Caki2 (cell line): ENCODE measurements around the gene FAM161A. TPM values are rescaled to one million over a fixed set of nuclear protein-coding genes. Genes with fewer than 3 reads are reported as not detected.

Experiments
- DNase-seq: peaks from one replicate; pipeline ENCODE4 v3.0.0-alpha.2; 2015; ENCODE audit warnings: low read depth
- in situ Hi-C: cut with HindIII; loops from 2 replicates; pipeline ENCODE4 v1.10.0; 2016; ENCODE audit warnings: low sequenced_read_pairs, low pct_unique_long_range_greater_than_20kb, mixed read lengths
- total RNA-seq: library from RNA; depleted of rRNA; stranded (reverse); fragments of >200 nt; shearing (Covaris generic); gene quantifications from 2 replicates; pipeline ENCODE4 v1.2.3, GENCODE V29; 2014; ENCODE audit warnings: low replicate concordance; rRNA removed

The FAM161A gene
- total RNA-seq, 1 experiment from 2014 or later = 0.88 TPM

DNA sequence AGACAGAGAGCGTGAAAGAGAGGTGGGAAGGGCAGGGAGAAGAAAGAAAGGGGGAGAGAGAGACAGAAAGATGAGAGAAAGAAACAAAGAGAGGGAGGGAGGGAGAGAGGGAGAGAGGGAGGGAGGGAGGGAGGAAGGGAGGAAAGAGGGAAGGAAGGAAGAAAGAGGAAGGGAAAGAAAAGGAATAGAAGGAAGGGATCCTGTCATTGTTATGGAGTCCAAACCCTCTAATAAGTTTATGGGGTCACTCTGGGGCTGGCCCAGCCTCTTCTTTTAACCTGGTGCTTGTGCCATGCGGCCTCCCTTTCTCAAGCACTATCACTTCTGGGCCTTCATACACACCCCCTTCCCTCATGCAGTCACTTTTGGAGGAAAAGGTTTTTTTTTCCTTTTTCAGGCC, 58.5 kb downstream of the FAM161A start:
- in situ Hi-C loops = no loop called here
- DNase-seq = no peak

DNA sequence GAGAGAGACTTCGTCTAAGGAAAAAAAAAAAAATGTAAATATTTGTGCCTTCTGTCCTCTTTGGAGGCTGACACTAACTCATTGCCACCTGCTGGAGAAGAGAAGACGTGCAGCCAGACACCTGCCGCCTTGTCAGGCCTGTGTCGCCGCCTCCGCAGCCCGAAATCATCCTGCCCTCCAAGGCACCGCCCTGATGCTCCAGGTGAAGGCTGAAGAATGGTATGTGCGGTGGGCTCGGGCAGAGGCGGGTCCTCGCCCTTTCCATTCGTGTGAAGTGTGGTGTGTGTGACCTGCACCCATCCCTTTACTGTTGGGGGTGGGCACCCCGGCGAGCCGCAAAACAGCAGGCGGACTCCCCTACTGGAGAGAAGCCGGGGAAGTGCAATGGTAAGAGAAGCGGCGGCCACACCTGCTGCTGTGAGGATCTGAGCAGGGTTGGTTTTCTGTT, 60.4 kb downstream of the FAM161A start:
- DNase-seq = peak; percentile 25
- in situ Hi-C loops = no loop called here

DNA sequence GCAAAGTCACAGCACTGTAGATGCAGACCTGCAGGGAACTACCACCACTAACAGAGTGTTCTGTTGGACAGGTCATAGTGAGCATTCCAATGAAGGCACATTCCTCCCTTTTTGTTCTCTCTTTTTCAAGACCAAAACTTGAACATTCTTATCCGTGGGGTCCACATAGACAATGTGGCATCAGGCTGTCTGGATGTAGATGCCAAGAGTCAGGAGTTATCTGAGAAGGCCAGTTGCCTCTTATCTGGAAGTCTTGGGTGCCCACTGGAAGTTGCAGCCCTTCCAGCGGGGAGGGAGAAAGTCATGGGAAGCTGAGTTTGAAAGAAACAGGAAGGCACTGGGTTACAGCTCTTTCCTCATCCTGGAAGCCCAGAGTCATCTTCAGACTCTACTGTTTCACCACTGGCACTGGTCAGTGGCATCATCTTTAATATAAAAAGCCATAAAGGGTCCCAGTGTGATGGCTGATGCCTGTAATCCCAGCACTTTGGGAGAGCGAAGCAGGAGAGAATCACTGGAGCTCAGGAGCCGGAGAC, 61.4 kb downstream of the FAM161A start:
- in situ Hi-C loops = no loop called here
- DNase-seq = no peak

DNA sequence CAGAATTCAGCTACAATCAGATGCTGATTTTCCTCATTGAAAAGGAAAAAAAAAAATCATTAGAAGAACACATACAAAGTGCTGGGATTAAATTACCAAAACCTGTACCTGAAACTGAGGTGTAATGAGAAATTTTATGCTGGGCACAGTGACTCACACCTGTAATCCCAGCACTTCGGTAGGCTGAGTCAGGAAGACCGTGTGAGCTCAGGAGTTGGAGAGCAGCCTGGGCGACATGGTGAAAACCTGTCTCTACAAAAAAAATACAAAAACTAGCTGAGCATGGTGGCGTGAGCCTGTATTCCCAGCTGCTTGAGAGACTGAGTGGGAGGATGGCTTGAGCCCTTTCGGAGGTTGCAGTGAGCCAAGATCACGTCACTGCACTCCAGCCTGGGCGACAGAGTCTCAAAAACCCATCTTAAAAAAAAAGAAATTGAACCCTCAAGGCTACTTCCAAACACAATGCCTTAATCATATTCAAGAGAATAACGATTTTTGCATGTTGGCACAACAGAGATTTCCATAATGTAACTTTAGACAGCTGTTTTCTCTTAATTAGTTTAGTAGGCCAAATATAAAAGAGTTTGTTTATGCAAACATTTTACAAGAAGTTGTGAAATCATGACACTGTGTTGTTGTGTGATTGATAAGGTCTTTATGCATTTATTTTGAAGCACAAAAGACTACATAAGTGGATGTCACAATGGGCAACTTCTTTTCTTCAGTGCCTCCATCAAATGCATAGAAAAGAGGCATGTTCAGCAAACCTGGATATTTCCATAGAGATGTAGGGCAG, 63.9 kb downstream of the FAM161A start:
- DNase-seq = no peak
- in situ Hi-C loops = no loop called here

DNA sequence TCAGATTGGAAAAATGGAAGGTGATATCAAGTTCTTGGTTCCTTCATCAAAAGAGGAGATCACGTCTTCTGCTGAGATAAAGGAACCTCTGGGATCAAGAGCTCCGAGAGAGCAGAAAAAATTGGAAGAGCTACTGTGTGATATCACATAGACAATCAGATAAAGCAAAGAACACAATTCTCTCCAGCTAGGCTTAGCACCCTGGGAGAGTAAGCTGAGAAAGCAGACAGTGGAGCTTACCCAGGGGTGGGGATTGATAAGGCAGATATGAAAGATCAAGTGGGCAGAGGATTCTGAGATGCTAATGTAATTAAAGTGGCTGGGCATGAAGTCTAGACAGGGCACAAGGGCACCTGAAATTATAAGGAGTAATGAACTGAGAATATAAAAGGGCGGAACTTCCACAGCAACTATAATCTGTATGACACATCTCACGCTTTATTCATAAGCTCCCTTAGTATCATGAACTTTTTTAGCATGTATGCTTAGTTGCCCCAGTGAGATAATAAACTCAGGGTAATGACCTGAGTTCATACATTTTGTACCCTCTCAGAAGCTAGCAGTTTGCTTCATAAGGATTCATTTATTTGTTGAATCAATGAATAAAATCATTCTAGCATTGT, 65.8 kb downstream of the FAM161A start:
- in situ Hi-C loops = no loop called here
- no peak for DNase-seq

DNA sequence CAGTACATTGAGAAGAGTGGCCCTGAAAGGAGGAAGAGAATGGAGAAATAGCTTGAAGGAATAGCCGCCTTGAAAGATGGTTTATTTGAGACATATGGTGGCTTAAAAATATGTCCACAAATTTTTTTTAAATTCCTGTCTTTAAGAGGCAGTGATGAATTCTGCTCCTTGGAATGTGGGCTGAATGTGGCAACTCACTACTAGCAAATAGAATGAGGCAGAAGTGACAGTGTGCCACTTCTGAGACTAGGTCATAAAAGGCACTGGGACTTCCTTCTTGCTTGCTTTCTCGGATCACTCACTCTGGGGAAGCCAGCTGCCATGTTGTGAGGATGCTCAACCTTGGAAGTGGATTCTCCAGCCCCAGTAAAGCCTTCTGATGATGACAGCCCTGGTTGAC, 67.0 kb downstream of the FAM161A start:
- DNase-seq = no peak
- in situ Hi-C loops = no loop called here

DNA sequence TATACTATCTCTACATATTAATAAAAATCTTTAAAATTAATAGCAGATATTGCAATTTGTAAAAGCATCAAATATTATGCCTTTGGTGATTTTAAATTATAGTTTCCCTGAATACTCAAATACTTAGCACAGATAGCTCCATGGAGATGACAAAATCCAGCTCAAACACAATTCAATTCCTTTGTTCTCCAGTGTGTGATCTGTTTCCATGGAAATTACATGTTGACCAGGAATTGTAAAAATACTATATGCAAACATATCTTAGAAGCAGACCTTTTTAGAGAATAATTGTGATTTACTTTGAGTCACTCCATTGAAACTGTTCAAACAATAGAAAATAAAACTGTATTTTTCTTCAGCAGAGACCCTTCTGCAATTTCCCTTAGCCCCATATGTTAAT, 68.3 kb downstream of the FAM161A start:
- no peak for DNase-seq
- in situ Hi-C loops = no loop called here

DNA sequence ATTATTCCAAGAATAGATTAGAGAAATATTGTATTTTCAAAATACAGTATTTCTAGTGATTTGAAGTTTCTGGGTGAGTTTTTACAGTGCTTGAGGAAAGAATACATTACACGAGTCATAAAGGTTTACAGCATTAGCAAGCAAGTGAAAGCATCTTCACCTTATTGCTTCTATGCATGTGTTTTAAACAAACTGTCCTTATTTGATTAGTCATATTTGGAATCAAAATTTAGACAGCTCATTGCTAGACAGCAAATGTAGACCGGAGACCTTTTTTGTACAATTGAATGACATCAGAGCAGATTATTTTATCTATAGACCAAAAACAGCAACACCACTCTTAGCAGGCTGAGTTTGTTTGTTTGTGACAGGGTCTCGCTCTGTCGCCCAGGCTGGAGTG, 69.2 kb downstream of the FAM161A start:
- in situ Hi-C loops = no loop called here
- no peak for DNase-seq

DNA sequence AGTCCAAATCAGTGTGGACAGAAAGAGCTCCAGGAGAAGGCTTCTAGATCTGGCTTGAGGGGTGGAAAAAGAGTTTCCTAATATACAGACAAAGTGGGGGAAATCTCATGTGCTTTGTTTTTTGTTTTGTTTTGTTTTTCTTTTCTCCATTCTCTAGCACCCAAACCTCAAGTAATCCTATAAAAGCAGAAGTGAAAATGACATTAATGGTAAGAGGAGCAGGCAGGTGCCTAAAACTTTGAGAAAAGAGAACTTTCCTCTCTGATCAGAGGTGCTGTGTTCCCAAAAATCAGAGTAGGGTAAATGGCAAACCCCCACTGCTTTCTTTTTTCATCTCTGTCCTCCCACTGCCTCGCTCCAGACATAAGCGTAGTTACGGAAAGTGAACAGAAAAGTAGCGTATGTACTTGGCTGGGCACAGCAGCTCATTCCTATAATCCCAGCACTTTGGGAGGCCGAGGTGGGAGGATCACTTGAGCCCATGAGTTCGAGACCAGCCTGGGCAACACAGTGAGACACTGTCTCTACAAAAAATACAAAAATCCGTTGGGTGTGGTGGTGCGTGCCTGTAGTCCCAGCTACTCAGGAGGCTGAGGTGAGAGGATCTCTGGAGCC, 77.8 kb downstream of the FAM161A start:
- in situ Hi-C loops = no loop called here
- DNase-seq = no peak

Other genes starting within 250 kb of the FAM161A start
- 275 and 294 TPM in 2 replicates for gene CCT4, start 34.6 kb upstream of the FAM161A start, total RNA-seq
- 32.4 and 46.9 TPM in 2 replicates for gene COMMD1, start 51.6 kb upstream of the FAM161A start, total RNA-seq